Coronary artery (tissue), 2 donors: ENCODE measurements around the gene C1orf167.
"Not testable (repeated sequence)": the region's sequence is repeated elsewhere in the genome, so short reads cannot be mapped to it uniquely, and the experiment has no call there.

Source experiments
- DNase-seq: peaks from one replicate; pipeline ENCODE4 v3.0.0-alpha.2; 2017; ENCODE audit warnings: low spot score
- H3K27ac ChIP-seq, 2 donors: fragments of 200-600 bp; sonication (generic); one replicate each; pipeline ENCODE4 v1.5.1; 2016 to 2019
- H3K4me3 ChIP-seq: fragments of 200-600 bp; sonication (generic); 2 replicates; pipeline ENCODE4 v1.5.1; 2016; ENCODE audit warnings: mild to moderate bottlenecking, moderate library complexity
- TF ChIP-seq, protein P1 (sequence below): fragments of 200-600 bp; sonication (generic); IDR thresholded peaks from one replicate; pipeline ENCODE4 v1.5.1; 2019; ENCODE audit warnings: antibody characterized with exemption

Gene C1orf167

GRCh38 chr1:11800756-11801433, 38.9 kb downstream of the C1orf167 start:
- Histone ChIP-seq H3K4me3 (no peak overlapping the region), H3K27ac (peak overlapping the region; percentile 11 to 18)
- peak; percentile 67 for DNase-seq
- TF ChIP-seq, protein P1, sequence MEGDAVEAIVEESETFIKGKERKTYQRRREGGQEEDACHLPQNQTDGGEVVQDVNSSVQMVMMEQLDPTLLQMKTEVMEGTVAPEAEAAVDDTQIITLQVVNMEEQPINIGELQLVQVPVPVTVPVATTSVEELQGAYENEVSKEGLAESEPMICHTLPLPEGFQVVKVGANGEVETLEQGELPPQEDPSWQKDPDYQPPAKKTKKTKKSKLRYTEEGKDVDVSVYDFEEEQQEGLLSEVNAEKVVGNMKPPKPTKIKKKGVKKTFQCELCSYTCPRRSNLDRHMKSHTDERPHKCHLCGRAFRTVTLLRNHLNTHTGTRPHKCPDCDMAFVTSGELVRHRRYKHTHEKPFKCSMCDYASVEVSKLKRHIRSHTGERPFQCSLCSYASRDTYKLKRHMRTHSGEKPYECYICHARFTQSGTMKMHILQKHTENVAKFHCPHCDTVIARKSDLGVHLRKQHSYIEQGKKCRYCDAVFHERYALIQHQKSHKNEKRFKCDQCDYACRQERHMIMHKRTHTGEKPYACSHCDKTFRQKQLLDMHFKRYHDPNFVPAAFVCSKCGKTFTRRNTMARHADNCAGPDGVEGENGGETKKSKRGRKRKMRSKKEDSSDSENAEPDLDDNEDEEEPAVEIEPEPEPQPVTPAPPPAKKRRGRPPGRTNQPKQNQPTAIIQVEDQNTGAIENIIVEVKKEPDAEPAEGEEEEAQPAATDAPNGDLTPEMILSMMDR = no peak

DNA sequence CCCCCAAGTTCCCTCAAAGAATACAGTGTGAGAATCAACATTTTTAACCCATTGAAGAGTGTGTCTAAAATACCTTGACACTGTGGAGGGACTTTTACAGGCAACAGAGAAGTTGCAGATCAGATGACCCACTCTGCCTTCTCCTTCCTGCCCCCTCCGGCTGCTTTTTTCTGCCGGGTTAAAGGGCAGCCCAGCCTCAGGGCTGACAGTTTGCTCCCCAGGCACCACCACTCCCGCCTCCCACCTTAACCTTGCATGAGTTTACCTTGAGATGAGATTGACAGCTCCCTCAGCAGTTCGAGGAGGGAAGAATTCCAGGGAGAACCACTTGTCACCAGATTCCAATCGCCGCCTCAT, 40.6 kb downstream of the C1orf167 start:
- H3K27ac ChIP-seq = peak overlapping the region; percentile 98 to 99
- peak overlapping the region; percentile 96 for H3K4me3 ChIP-seq
- DNase-seq = no peak
- TF ChIP-seq, protein P1 = no peak

- peak; percentile 97 for DNase-seq
- Histone ChIP-seq H3K4me3 (peak overlapping the region; percentile 96), H3K27ac (peak overlapping the region; percentile 98 to 99)
- TF ChIP-seq, protein P1 = no peak
Observed at GRCh38 chr1:11802973-11803885, 41.2 kb downstream of the C1orf167 start.

DNA sequence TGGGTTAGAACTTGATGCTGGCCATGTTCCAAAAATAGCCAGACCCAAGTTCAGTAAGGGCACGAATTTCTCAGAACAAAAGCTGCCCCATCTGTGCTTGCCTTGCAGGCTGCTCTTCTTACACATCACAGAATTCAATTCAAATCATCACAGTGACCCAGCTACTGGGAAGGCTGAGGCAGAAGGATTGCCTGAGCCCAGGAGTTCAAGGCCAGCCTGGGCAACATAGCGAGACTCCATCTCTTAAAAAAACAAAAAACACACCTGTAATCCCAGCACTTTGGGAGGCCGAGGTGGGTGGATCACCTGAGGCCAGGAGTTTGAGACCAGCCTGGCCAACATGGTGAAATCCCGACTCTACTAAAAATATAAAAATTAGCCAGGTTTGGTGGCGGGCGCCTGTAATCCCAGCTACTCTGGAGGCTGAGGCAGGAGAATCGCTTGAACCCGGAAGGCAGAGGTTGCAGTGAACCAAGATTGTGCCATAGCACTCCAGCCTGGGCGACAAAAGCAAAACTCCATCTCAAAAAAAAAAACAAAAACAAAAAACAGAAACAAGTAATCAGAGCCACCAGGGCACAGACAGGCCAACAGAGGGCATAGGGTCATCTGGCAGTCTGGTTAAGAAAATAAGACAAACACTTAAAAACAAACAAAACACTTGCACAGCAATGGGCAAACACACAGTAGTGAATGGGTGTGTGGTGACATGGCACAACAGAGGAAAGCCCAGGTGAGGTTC, 42.1 kb downstream of the C1orf167 start:
- H3K27ac ChIP-seq = peak overlapping the region; percentile 98 to 99
- DNase-seq = not testable (repeated sequence)
- H3K4me3 ChIP-seq = peak overlapping the region; percentile 96

GRCh38 chr1:11804666-11805421, 42.9 kb downstream of the C1orf167 start:
- H3K4me3 ChIP-seq = peak overlapping the region; percentile 96
- H3K27ac ChIP-seq = peak overlapping the region; percentile 98 to 99
- TF ChIP-seq, protein P1 = no peak
- no peak for DNase-seq

DNA sequence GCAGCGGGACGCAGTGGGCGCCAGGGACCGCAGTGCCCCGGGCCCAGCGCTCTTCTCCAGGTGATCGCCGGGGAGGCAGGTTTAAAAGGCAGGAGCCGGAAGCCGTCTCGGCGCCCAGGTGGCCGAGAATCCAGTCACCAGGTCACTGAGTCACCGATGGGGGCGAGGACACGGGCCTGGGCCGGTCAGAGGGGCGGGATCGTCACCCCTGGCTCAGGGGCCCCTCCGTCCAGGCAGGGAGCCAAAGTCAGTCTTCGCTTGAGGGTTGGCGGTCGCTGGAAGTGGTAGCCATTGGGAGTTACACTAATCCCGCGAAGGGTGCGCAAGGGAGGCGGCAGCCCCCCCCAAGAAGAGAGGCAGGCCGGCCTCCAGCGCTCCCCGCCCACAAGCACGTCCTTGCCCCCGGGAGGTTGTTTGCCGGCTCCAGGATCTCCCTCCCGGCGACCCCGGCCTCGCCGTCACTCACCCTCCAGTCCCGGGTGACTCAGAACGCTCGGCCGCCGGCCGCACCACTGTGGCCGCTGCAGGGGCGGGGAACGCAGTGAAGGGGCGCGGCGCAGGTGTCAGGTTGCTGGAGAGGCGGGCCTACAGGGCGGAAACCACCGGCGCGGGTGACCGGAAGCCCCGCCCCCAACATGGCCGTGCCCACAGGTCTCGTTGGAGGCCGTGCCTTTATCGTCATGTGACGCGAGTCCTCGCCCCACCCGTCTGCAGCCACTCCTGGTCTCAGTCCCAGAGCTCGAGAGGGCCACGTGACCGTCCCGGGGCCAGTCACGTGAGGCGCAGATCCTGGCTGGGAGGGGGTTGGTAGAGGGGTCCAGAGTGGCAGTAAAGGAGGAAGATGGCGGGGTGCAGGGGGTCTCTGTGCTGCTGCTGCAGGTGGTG, 43.7 kb downstream of the C1orf167 start, which contains the start of the genes CLCN6 and MTHFR:
Gene CLCN6, plus strand, starts transcription at position 770 of the 885 bp plus-strand sequence. Its CDS starts 72 bp downstream, at position 842.
Gene MTHFR, minus strand, starts transcription at position 543 of the 885 bp plus-strand sequence. CDS start 2,848 bp downstream, outside the sequence.
- TF ChIP-seq, protein P1 = no peak
- peak; percentile 100 for DNase-seq
- Histone ChIP-seq H3K27ac (peak within 1 kb of the TSS; percentile 98 to 99), H3K4me3 (peak within 1 kb of the TSS; percentile 96)
